Measurements from ENCODE around the gene SLC45A1.
"Not testable (repeated sequence)": the region's sequence is repeated elsewhere in the genome, so short reads cannot be mapped to it uniquely, and the experiment has no call there.

Gene SLC45A1

GRCh38 chr1:8371372-8371991, 53.6 kb downstream of the SLC45A1 start:
- DNase-seq = no peak

GRCh38 chr1:8373125-8373524, 55.2 kb downstream of the SLC45A1 start:
- no peak for DNase-seq

- DNase-seq = no peak
These were observed 55.8 kb downstream of the SLC45A1 start for GRCh38 chr1:8373581-8374241.

- no peak for DNase-seq
These were observed 56.4 kb downstream of the SLC45A1 start for GRCh38 chr1:8374356-8374755.

- DNase-seq = peak; percentile 15
These were observed 56.9 kb downstream of the SLC45A1 start for GRCh38 chr1:8374812-8375211.

- no peak for DNase-seq
These were observed 58.5 kb downstream of the SLC45A1 start for GRCh38 chr1:8376358-8376840.

- no peak for DNase-seq
These were observed 59.5 kb downstream of the SLC45A1 start for GRCh38 chr1:8377271-8377981.

DNA sequence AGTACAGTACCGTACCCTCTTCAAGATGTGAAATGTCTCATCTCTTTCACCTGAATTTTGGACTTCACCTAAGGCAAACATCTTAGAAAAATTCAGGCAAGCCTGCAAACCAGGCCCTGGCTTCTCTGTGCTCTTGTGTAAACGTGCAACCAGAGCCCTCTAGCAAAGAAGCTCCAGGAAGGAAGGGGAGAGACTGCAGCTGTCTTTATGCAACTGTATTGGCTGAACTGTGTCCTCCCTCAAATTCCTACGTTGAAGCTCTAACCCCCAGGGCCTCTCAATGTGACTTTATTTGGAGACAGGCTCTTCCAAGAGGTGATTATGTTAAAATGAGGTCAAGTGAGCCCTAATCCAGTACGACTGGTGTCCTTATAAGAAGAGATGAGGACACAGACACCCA, 60.3 kb downstream of the SLC45A1 start:
- no peak for DNase-seq

DNA sequence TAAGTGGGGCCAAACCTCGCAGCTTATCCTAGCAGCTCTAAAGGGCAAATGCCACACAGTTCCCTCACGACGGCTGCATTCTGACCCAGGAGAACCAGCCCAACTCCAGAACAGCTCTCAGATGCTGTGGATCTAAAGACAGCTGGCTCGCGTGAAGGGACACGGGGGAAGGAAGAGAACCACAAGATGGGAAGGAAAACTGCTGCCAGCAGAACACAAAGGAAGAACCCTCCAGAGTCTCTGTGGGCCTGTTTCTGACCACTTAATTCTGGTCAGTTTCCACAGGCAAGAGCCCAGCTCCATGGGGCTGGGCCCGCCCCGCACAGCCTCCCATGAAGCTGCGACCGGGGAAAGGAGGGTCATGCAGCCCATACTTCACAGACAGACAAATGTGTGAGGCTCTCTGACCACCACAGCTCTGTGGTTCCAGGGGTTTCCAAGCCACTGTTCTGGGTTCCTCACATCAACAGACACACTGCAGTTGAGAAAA, 61.1 kb downstream of the SLC45A1 start:
- no peak for DNase-seq

GRCh38 chr1:8379513-8380186, 61.7 kb downstream of the SLC45A1 start:
- no peak for DNase-seq

DNA sequence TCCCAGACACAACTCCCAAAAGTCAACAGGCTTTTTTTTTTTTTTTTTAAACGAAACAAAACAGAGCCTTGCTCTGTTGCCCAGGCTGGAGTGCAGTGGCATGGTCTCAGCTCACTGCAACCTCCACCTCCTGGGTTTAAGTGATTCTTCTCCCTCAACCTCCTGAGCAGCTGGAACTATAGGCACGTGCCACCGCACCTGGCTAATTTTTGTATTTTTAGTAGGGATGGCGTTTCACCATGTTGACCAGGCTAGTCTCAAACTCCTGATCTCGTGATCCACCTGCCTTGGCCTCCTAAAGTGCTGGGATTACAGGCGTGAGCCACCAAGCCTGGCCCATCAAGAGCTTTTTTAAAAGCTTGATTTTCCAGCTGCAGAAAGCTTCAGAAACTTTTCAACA, 62.4 kb downstream of the SLC45A1 start:
- not testable (repeated sequence) for DNase-seq

DNA sequence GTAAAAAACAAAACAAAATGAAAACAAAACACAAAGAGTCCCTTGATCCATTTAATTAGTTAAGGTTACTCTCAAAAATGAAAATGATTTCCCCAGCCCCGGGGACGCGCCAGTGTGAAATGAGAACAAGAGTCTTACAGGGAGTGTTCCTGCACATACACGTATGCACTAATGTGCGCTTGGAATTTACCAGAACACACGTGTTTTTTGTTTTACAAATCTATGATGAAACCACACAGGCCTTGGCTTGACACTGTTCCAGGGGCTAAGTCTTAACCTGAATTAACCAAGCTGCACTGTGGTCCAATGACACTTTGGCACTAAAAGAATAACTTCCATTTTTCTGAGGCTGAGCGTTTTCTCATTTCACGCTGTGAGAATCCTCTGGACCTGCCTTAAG, 63.7 kb downstream of the SLC45A1 start:
- DNase-seq = no peak

- no peak for DNase-seq
These were observed 64.2 kb downstream of the SLC45A1 start for GRCh38 chr1:8382051-8382505.

GRCh38 chr1:8382608-8383505, 64.9 kb downstream of the SLC45A1 start:
- DNase-seq = no peak

GRCh38 chr1:8384088-8384487, 66.2 kb downstream of the SLC45A1 start:
- no peak for DNase-seq

GRCh38 chr1:8384577-8384976, 66.7 kb downstream of the SLC45A1 start:
- DNase-seq = no peak

DNA sequence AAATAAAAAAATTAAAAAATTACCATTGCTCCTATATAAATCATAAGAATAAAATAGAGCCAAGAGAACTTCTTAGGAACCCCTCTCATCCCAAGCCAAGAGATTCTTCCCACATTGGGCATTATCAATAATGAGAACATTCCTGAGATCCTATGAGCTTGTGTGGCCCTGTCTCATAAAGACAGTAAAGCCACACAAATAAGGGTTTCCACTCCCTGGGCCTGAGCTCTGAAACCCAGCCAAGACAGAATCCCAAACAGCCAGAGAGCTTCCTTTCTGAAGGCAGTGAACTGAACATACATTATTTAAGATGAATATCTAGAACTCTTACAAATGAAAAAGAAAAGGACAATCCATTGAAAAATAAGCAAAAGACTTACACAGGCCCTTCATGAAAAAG, 68.3 kb downstream of the SLC45A1 start:
- no peak for DNase-seq

DNA sequence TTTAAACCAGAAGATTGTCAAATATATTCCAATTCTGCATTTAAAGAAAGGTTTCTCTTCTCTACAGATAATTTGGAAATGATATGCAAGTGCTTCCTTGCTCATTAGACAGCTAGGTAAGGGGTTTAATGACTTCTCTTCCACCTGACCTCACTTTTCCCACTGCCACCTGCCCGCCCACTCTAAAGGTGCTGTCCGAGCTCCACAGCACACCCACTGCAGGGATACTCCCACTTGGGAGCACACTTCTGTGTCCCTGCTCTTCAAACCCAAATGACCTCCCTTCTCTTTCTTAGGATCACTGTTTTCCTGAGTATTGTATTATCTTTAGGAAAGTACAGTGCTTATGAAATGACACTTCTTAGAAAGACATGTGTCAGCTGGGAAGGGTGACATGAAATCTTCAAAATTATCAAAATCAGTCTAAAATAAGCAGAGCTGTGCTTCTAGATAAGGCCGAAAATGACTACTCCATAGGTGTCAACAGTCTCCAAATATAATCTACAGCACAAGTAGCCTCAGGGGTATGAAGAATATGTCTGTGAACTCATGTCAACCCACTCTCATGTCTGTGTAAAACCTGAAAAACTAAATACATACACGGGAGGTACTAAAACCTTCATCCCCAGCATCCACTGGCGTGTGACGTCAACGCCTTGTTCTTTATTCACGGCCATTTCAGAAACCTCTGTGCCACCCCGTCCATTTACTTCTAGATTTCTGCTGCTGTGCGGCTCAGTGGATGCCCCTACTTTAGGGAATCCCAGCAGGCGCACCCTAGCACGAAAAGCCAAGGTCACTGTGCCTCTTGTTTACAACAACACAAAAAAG, 71.0 kb downstream of the SLC45A1 start:
- no peak for DNase-seq

DNA sequence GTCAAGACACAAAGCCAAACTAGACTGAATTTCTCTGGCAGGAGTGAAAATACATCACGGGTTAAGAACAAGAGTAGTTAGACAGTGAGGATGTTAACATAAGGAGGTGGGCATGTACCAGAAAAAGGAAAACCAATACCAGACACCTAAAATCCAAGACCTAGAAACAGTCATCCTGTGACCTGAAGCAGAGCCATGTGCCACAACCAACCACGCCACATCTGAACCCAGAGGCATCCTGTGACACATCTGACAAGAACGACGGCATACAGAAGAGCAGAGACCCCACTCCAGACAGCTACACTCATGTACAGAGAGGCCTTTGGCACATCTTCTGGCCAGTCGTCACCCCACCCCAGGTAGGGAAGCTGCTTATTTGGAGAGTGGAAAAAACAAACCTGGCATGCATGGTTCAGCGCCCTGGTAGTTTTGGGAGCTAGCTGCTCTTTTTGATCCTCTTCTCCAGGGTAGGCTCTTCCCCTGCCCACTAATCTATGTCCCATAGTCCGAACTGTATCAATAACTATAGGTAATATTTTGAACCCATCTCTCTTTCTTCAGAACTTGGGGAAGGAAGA, 72.1 kb downstream of the SLC45A1 start:
- no peak for DNase-seq

DNA sequence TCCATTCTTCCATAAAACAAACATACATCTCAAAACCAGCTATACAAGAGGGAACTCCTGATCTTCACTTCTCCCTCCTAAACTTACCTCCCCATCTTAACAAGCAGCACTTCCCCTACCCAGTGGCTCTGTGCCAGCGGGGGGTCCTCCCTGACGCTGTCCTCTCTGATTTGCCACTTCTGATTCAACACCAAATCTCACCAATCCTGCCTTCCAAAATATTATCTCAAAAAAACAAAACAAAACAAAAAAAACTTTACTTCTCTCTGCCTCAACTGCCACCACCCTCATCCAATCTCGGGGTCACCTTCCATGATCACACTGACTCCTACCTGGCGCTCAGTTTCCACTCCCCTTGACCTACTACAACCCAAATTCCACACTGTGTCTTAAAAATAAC, 72.8 kb downstream of the SLC45A1 start:
- DNase-seq = no peak

DNA sequence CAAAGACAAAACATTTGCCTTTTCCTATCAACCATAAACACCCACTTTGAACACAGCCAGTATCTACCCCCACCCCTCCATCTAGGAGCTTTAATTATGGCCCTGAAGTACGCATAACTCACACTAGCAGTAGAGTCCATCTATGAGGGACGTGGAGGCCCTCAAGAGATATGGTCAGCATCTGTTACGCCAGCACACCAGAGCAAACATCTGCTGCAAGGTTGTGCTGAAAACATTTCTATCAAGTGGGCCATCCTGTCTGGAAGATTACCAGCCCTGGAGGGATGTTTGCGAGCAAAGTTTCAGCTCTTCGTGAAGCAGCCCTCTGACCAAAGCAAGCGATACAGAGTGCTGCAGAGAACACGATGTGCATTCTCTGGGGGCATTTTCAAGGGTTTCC, 74.6 kb downstream of the SLC45A1 start:
- no peak for DNase-seq
